ENCODE data around the gene P2RY8.

The P2RY8 gene

GRCh38 chrX:1535241-1536041 lies 1.5 kb downstream of the P2RY8 start:
- no peak for TF ChIP-seq JUND (IDR thresholded peaks at IDR 0.05; ENCODE audit: low read depth)
- in situ Hi-C loops (cut with HindIII; ENCODE audit: low pct_unique_long_range_greater_than_20kb, low sequenced_read_pairs), result no loop called here
- no peak for DNase-seq (ENCODE audit: low read depth in 1 of 2, low spot score in 1 of 2)

- DNase-seq (ENCODE audit: low read depth in 1 of 2, low spot score in 1 of 2), result no peak
- in situ Hi-C loops (cut with HindIII; ENCODE audit: low pct_unique_long_range_greater_than_20kb, low sequenced_read_pairs), result no loop called here
- no peak for TF ChIP-seq JUND (IDR thresholded peaks at IDR 0.05; ENCODE audit: low read depth)
Measured at GRCh38 chrX:1534301-1535168, 2.5 kb downstream of the P2RY8 start.

- in situ Hi-C loops (cut with HindIII; ENCODE audit: low pct_unique_long_range_greater_than_20kb, low sequenced_read_pairs), result no loop called here
- no peak for DNase-seq (ENCODE audit: low read depth in 1 of 2, low spot score in 1 of 2)
- no peak for TF ChIP-seq JUND (IDR thresholded peaks at IDR 0.05; ENCODE audit: low read depth)
Measured at GRCh38 chrX:1533058-1533457, 3.9 kb downstream of the P2RY8 start.

GRCh38 chrX:1531096-1531890 lies 5.7 kb downstream of the P2RY8 start:
- DNase-seq (ENCODE audit: low read depth in 1 of 2, low spot score in 1 of 2), result no peak
- in situ Hi-C loops (cut with HindIII; ENCODE audit: low pct_unique_long_range_greater_than_20kb, low sequenced_read_pairs), result no loop called here
- TF ChIP-seq JUND (IDR thresholded peaks at IDR 0.05; ENCODE audit: low read depth), result no peak

GRCh38 chrX:1529756-1530155 lies 7.2 kb downstream of the P2RY8 start:
- no peak for DNase-seq (ENCODE audit: low read depth in 1 of 2, low spot score in 1 of 2)
- in situ Hi-C loops (cut with HindIII; ENCODE audit: low pct_unique_long_range_greater_than_20kb, low sequenced_read_pairs), result no loop called here
- TF ChIP-seq JUND (IDR thresholded peaks at IDR 0.05; ENCODE audit: low read depth), result no peak

GRCh38 chrX:1529328-1529727 lies 7.7 kb downstream of the P2RY8 start:
- in situ Hi-C loops (cut with HindIII; ENCODE audit: low pct_unique_long_range_greater_than_20kb, low sequenced_read_pairs), result no loop called here
- no peak for TF ChIP-seq JUND (IDR thresholded peaks at IDR 0.05; ENCODE audit: low read depth)
- no peak for DNase-seq (ENCODE audit: low read depth in 1 of 2, low spot score in 1 of 2)

GRCh38 chrX:1528884-1529203 lies 8.1 kb downstream of the P2RY8 start:
- in situ Hi-C loops (cut with HindIII; ENCODE audit: low pct_unique_long_range_greater_than_20kb, low sequenced_read_pairs), result no loop called here
- no peak for DNase-seq (ENCODE audit: low read depth in 1 of 2, low spot score in 1 of 2)
- TF ChIP-seq JUND (IDR thresholded peaks at IDR 0.05; ENCODE audit: low read depth), result no peak

GRCh38 chrX:1528186-1528883 lies 8.7 kb downstream of the P2RY8 start:
- in situ Hi-C loops (cut with HindIII; ENCODE audit: low pct_unique_long_range_greater_than_20kb, low sequenced_read_pairs), result no loop called here
- no peak for TF ChIP-seq JUND (IDR thresholded peaks at IDR 0.05; ENCODE audit: low read depth)
- no peak for DNase-seq (ENCODE audit: low read depth in 1 of 2, low spot score in 1 of 2)

GRCh38 chrX:1527457-1527856 lies 9.5 kb downstream of the P2RY8 start:
- no peak for TF ChIP-seq JUND (IDR thresholded peaks at IDR 0.05; ENCODE audit: low read depth)
- in situ Hi-C loops (cut with HindIII; ENCODE audit: low pct_unique_long_range_greater_than_20kb, low sequenced_read_pairs), result no loop called here
- no peak for DNase-seq (ENCODE audit: low read depth in 1 of 2, low spot score in 1 of 2)

- no peak for TF ChIP-seq JUND (IDR thresholded peaks at IDR 0.05; ENCODE audit: low read depth)
- in situ Hi-C loops (cut with HindIII; ENCODE audit: low pct_unique_long_range_greater_than_20kb, low sequenced_read_pairs), result no loop called here
- no peak for DNase-seq (ENCODE audit: low read depth in 1 of 2, low spot score in 1 of 2)
Measured at GRCh38 chrX:1526565-1526964, 10.4 kb downstream of the P2RY8 start.

- DNase-seq (ENCODE audit: low read depth in 1 of 2, low spot score in 1 of 2), result no peak
- in situ Hi-C loops (cut with HindIII; ENCODE audit: low pct_unique_long_range_greater_than_20kb, low sequenced_read_pairs), result no loop called here
- no peak for TF ChIP-seq JUND (IDR thresholded peaks at IDR 0.05; ENCODE audit: low read depth)
Measured at GRCh38 chrX:1525583-1526355, 11.2 kb downstream of the P2RY8 start.
